ENCODE results near the gene EIF1AD.
"Not testable (repeated sequence)": the region's sequence is repeated elsewhere in the genome, so short reads cannot be mapped to it uniquely, and the experiment has no call there.

EIF1AD gene

GRCh38 chr11:66001942-66002647, at the start of gene EIF1AD, which contains the start of gene BANF1:
TSS of gene EIF1AD (minus strand) at chr11:66002157. CDS start at chr11:66000389, 1,768 bp downstream.
TSS of gene BANF1 (plus strand) at chr11:66002503. CDS start at chr11:66003251, 748 bp downstream.
- DNase-seq (ENCODE audit: low read depth, low spot score), result peak; percentile 92

- DNase-seq (ENCODE audit: low read depth, low spot score), result no peak
Observed at GRCh38 chr11:66051371-66051765, 49.4 kb upstream of the EIF1AD start.

GRCh38 chr11:66050581-66051231, 48.7 kb upstream of the EIF1AD start:
- no peak for DNase-seq (ENCODE audit: low read depth, low spot score)

GRCh38 chr11:66048547-66049323, 46.8 kb upstream of the EIF1AD start, which contains the start of gene GAL3ST3:
TSS of gene GAL3ST3 (minus strand) at chr11:66049161. CDS start at chr11:66045415, 3,746 bp downstream.
- DNase-seq (ENCODE audit: low read depth, low spot score), result no peak

GRCh38 chr11:66047541-66048365, 45.8 kb upstream of the EIF1AD start:
- DNase-seq (ENCODE audit: low read depth, low spot score), result no peak

GRCh38 chr11:66046901-66047300, 44.9 kb upstream of the EIF1AD start:
- DNase-seq (ENCODE audit: low read depth, low spot score), result no peak

GRCh38 chr11:66045177-66045639, 43.3 kb upstream of the EIF1AD start:
- peak; percentile 50 for DNase-seq (ENCODE audit: low read depth, low spot score)

GRCh38 chr11:66044757-66045156, 42.8 kb upstream of the EIF1AD start:
- no peak for DNase-seq (ENCODE audit: low read depth, low spot score)

- DNase-seq (ENCODE audit: low read depth, low spot score), result no peak
Observed at GRCh38 chr11:66042996-66043906, 41.3 kb upstream of the EIF1AD start.

GRCh38 chr11:66042227-66042995, 40.5 kb upstream of the EIF1AD start:
- DNase-seq (ENCODE audit: low read depth, low spot score), result no peak

- no peak for DNase-seq (ENCODE audit: low read depth, low spot score)
Observed at GRCh38 chr11:66039765-66040164, 37.8 kb upstream of the EIF1AD start.

GRCh38 chr11:66037327-66037726, 35.4 kb upstream of the EIF1AD start:
- no peak for DNase-seq (ENCODE audit: low read depth, low spot score)

GRCh38 chr11:66036334-66036710, 34.4 kb upstream of the EIF1AD start:
- no peak for DNase-seq (ENCODE audit: low read depth, low spot score)

- no peak for DNase-seq (ENCODE audit: low read depth, low spot score)
Observed at GRCh38 chr11:66035653-66036333, 33.8 kb upstream of the EIF1AD start.

GRCh38 chr11:66032957-66033735, 31.2 kb upstream of the EIF1AD start:
- DNase-seq (ENCODE audit: low read depth, low spot score), result no peak

- DNase-seq (ENCODE audit: low read depth, low spot score), result no peak
Observed at GRCh38 chr11:66026017-66026529, 24.1 kb upstream of the EIF1AD start, which contains the start of gene CATSPER1. TSS of gene CATSPER1 (minus strand) at chr11:66026479. CDS start at chr11:66026379, 100 bp downstream.

- DNase-seq (ENCODE audit: low read depth, low spot score), result not testable (repeated sequence)
Observed at GRCh38 chr11:66023186-66023440, 21.2 kb upstream of the EIF1AD start.
